ENCODE measurements around the gene FKBP14.

The FKBP14 gene

DNA sequence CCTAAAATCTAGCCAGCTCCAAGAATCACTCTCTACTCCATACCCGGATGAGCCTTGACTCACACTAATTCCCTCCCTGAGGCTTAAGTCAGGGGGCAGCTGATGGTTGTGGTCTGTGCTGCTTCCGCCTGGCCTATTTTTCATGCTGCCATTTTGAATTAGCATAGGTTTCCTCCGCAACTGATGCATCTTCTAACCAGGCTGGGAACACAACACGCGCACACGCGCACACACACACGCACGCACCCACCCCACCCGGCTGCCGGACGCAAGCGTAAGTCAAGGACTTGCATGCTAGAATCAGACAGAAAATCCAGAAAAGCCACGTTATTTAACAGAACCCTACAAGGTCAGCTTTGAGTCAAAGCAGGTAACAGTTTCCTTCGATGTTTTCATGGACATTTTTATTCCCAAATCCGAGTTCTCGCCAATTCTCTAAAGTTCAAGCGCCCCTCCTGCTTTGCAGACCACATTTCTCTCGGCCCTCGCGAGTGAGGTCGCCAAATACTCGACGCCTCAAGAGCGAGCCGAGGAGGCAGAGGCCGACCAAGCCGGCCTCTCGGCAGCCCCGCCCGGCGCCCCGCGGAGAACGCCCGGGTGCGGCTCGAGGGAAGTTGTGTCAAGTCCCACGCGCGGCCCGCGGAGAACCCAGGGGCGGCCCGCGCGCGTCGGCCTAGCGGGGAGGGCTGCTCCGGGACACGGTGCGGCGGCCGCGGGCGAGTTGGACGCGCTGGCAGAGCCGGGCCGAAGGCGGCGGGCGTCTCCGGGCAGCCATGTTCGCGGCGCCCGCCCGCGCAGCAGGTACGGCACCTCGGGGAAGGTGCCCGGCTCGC is 37.9 kb downstream of the FKBP14 start:
- peak overlapping the region; percentile 28; the same call in 1 of the 2 replicates for H3K4me2 ChIP-seq

DNA sequence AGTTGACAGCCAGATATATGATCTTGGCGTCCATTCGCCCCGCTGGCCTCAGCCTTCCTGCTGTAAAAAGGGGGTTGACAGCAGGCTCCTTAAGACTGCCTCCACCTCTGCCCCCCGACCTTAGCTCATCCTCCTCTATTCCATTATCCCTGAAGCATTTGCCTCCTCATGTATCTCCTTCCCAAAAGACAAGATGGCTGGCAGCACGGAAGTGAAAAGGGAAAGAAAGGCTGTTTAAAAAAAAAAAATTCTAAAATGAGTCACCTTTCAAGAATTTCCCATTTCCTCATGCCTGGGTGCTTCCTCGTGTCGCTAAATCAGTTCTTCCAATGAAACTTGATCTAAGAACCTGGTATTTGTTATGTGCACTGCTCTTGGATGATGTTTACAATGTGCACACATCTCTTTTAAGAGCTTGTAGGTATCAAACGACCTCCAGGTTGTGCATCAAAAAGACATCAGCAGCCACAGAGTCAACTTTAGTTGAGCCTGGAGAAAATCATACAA is 38.6 kb downstream of the FKBP14 start:
- H2AFZ ChIP-seq (ENCODE audit: low read depth), result no peak overlapping the region
- H3K9ac ChIP-seq, result no peak overlapping the region
- no peak overlapping the region for H3K4me2 ChIP-seq
- H3K27ac ChIP-seq, result no peak overlapping the region
- no peaks in the 10 kb centered on the region for H3K79me2 ChIP-seq (ENCODE audit: insufficient read depth, low read depth)
- H4K20me1 ChIP-seq (ENCODE audit: insufficient read depth), result no peaks in the 10 kb centered on the region
- no peaks in the 10 kb centered on the region for H3K4me1 ChIP-seq (ENCODE audit: low read depth, poor library complexity, severe bottlenecking)
- H3K27me3 ChIP-seq (ENCODE audit: insufficient read depth, low read depth), result no peaks in the 10 kb centered on the region; the same call in 1 of the 2 replicates
- TF ChIP-seq, protein P1, sequence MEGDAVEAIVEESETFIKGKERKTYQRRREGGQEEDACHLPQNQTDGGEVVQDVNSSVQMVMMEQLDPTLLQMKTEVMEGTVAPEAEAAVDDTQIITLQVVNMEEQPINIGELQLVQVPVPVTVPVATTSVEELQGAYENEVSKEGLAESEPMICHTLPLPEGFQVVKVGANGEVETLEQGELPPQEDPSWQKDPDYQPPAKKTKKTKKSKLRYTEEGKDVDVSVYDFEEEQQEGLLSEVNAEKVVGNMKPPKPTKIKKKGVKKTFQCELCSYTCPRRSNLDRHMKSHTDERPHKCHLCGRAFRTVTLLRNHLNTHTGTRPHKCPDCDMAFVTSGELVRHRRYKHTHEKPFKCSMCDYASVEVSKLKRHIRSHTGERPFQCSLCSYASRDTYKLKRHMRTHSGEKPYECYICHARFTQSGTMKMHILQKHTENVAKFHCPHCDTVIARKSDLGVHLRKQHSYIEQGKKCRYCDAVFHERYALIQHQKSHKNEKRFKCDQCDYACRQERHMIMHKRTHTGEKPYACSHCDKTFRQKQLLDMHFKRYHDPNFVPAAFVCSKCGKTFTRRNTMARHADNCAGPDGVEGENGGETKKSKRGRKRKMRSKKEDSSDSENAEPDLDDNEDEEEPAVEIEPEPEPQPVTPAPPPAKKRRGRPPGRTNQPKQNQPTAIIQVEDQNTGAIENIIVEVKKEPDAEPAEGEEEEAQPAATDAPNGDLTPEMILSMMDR (conservative IDR thresholded peaks at IDR 0.05; ENCODE audit: low read depth, low read length), result no peak
- H3K36me3 ChIP-seq (ENCODE audit: insufficient read depth), result no peaks in the 10 kb centered on the region
- H3K4me3 ChIP-seq (IDR thresholded peaks at IDR 0.05; ENCODE audit: insufficient read depth, low read depth, low read length), result no peak overlapping the region

More for the DNA sequence above, 37.9 kb downstream of the FKBP14 start:
- Histone ChIP-seq H3K4me1 (ENCODE audit: low read depth, poor library complexity, severe bottlenecking) (no peaks in the 10 kb centered on the region), H2AFZ (ENCODE audit: low read depth) (peak overlapping the region; percentile 86), H3K27ac (no peak overlapping the region), H3K79me2 (ENCODE audit: insufficient read depth, low read depth) (no peaks in the 10 kb centered on the region), H3K9ac (peak overlapping the region; percentile 43; the same call in 1 of the 2 replicates), H3K4me3 (IDR thresholded peaks at IDR 0.05; ENCODE audit: insufficient read depth, low read depth, low read length) (no peak overlapping the region), H3K27me3 (ENCODE audit: insufficient read depth, low read depth) (no peaks in the 10 kb centered on the region; the same call in 1 of the 2 replicates), H4K20me1 (ENCODE audit: insufficient read depth) (no peaks in the 10 kb centered on the region), H3K36me3 (ENCODE audit: insufficient read depth) (no peaks in the 10 kb centered on the region)
- TF ChIP-seq, protein P1 (conservative IDR thresholded peaks at IDR 0.05; ENCODE audit: low read depth, low read length), result no peak

DNA sequence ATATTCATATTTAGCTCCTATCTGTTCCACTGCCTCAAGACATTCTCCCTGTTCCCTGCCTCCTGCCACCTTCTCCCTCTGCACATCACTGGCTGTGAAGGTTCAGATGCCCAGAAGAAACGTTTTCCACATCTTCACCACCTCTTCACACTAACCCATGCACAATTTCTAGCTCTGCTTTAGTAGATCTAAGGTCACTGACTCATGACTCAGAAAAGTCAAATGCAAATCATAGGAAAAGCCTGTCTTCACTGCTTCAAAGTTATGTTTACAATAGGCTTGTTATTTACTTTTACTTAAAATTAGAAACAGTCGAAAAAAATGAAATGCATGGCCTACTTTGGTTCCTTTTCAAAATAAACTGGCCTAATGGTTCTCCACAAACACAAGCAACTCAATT is 39.4 kb downstream of the FKBP14 start:
- no peaks in the 10 kb centered on the region for H3K79me2 ChIP-seq (ENCODE audit: insufficient read depth, low read depth)
- TF ChIP-seq, protein P1 (conservative IDR thresholded peaks at IDR 0.05; ENCODE audit: low read depth, low read length), result no peak
- no peak overlapping the region for H3K27ac ChIP-seq
- H3K4me3 ChIP-seq (IDR thresholded peaks at IDR 0.05; ENCODE audit: insufficient read depth, low read depth, low read length), result no peak overlapping the region
- no peak overlapping the region for H3K4me2 ChIP-seq
- H2AFZ ChIP-seq (ENCODE audit: low read depth), result no peak overlapping the region
- H4K20me1 ChIP-seq (ENCODE audit: insufficient read depth), result no peaks in the 10 kb centered on the region
- no peaks in the 10 kb centered on the region for H3K36me3 ChIP-seq (ENCODE audit: insufficient read depth)
- no peaks in the 10 kb centered on the region; the same call in 1 of the 2 replicates for H3K27me3 ChIP-seq (ENCODE audit: insufficient read depth, low read depth)
- H3K9ac ChIP-seq, result no peak overlapping the region
- H3K4me1 ChIP-seq (ENCODE audit: low read depth, poor library complexity, severe bottlenecking), result no peaks in the 10 kb centered on the region

DNA sequence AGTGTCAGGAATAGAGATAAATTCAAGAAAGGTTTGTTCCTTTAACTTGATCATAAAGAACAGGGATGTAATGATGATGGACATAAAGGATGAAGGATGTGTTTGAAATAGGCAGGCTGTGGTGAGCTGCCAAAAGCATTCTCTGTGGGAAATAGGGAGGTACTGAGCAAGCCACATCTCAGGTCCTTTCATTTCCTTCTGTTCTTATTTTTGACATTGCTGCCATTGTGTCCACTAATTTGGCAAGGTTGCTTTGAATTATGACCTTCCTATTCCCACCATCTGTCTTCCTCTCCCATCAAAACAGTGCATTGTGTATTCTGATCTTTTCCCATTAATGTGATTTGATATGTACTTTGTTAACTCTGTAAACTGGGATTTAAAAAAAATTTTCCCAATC is 46.4 kb downstream of the FKBP14 start:
- H3K9ac ChIP-seq, result no peak overlapping the region
- H3K27ac ChIP-seq, result no peak overlapping the region
- H3K4me2 ChIP-seq, result no peak overlapping the region
- H3K4me3 ChIP-seq (IDR thresholded peaks at IDR 0.05; ENCODE audit: insufficient read depth, low read depth, low read length), result no peak overlapping the region
- H3K4me1 ChIP-seq (ENCODE audit: low read depth, poor library complexity, severe bottlenecking), result no peaks in the 10 kb centered on the region
- TF ChIP-seq, protein P1 (conservative IDR thresholded peaks at IDR 0.05; ENCODE audit: low read depth, low read length), result no peak
- no peak overlapping the region for H2AFZ ChIP-seq (ENCODE audit: low read depth)
- H3K27me3 ChIP-seq (ENCODE audit: insufficient read depth, low read depth), result no peaks in the 10 kb centered on the region
- H4K20me1 ChIP-seq (ENCODE audit: insufficient read depth), result no peaks in the 10 kb centered on the region
- no peaks in the 10 kb centered on the region for H3K36me3 ChIP-seq (ENCODE audit: insufficient read depth)
- no peaks in the 10 kb centered on the region for H3K79me2 ChIP-seq (ENCODE audit: insufficient read depth, low read depth)

Data from KMS-11 (cell line).